Mesodermal cell (in vitro differentiated cells): ENCODE data around the gene HCRTR1.

Experiments
- H3K27ac ChIP-seq: 2 replicates; pipeline ENCODE4 v1.7.0; 2013; ENCODE audit warnings: mild to moderate bottlenecking, low read depth, low read length, moderate library complexity; ENCODE audit not compliant: severe bottlenecking
- H3K36me3 ChIP-seq: 2 replicates; pipeline ENCODE4 v1.7.1; 2013; ENCODE audit warnings: mild to moderate bottlenecking, low read length, moderate library complexity; ENCODE audit not compliant: control insufficient read depth, insufficient read depth
- H3K4me1 ChIP-seq: one replicate; pipeline ENCODE4 v1.7.1; 2013; ENCODE audit warnings: mild to moderate bottlenecking, low read length; ENCODE audit not compliant: insufficient read depth, control insufficient read depth, poor library complexity, severe bottlenecking
- H3K4me3 ChIP-seq: 2 replicates; pipeline ENCODE4 v1.7.0; 2013; ENCODE audit warnings: low read length, control low read depth, mild to moderate bottlenecking; ENCODE audit not compliant: insufficient read depth, poor library complexity, severe bottlenecking; ENCODE audit errors: extremely low read depth
- H3K9me3 ChIP-seq: 2 replicates; pipeline ENCODE4 v1.7.1; 2013; ENCODE audit warnings: mild to moderate bottlenecking, low read length, moderate library complexity; ENCODE audit not compliant: control insufficient read depth
- WGBS, 2 experiments: methylation state at CpG; one replicate each; pipeline ENCODE4 v1.1.5; 2013; ENCODE audit warnings: missing lambda C conversion rate in 2 of 2; ENCODE audit not compliant: insufficient coverage in 2 of 2; 5-methylcytosine and 5-hydroxymethylcytosine counted together

HCRTR1 gene

DNA sequence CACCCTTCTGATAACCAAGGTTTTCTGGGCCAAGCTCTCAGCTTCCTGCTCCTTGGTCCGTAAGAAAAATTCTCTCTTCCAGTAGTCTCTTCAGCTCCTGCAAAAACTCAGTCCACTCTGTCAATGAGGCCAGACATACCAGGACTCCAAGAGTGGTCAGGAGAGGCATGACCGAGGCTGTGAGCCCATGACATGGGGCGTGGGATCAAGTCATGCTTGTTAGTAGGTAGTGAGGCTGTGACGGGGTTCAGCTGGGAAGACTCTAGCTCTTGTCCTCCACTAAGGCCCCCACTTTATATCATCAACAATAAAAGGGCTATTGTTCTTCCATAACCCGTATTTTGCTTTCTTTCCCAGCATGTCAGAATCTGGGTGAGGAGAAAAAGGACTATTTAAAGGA lies 10.1 kb upstream of the HCRTR1 start:
- Histone ChIP-seq H3K4me3 (no peak overlapping the region), H3K27ac (no peak overlapping the region), H3K4me1 (no peaks in the 10 kb centered on the region), H3K36me3 (no peaks in the 10 kb centered on the region), H3K9me3 (no peaks in the 10 kb centered on the region)
- 100% methylated on average over 1 of the region's 5 CpGs for WGBS, 2 experiments

- Histone ChIP-seq H3K4me1 (no peaks in the 10 kb centered on the region), H3K36me3 (no peaks in the 10 kb centered on the region), H3K27ac (no peak overlapping the region), H3K9me3 (no peaks in the 10 kb centered on the region), H3K4me3 (no peak overlapping the region)
- WGBS, 2 experiments, result no CpG with 5 or more reads among the region's 1 CpG
Observed at GRCh38 chr1:31609514-31610118, 7.9 kb upstream of the HCRTR1 start.

DNA sequence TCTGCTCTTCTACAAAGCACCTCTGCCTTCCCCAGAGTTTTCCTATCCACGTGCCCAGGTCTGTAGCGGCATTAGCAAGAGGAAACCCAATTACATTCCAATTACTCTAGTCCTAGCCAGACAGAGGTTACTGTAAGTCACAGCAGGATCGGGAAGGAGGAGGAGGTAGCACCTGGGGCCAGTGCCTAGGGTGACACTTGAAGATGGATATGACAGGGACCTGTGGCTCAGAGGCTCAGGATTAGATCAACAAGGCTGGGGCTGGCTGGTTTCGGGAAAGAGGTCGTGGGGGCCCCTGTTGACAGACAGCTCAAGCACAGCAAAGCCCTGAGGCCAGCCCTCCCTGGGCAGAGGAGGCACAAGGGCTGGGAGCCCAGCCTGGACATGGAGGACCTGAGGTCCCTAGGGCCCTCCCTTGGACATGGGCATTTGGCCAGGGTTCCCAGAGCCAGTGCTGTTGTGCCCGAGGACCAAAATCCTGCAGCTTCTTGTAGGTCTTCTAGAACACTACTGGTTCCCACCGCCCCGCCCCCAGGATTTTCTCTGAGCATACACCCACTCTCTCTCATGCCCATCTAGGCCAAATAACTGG lies 3.0 kb upstream of the HCRTR1 start:
- Histone ChIP-seq H3K36me3 (no peaks in the 10 kb centered on the region), H3K9me3 (no peaks in the 10 kb centered on the region), H3K27ac (no peak overlapping the region), H3K4me1 (no peaks in the 10 kb centered on the region), H3K4me3 (no peak overlapping the region)
- WGBS, 2 experiments, result 76 to 83% methylated on average over 5 to 7 of the region's 8 CpGs

DNA sequence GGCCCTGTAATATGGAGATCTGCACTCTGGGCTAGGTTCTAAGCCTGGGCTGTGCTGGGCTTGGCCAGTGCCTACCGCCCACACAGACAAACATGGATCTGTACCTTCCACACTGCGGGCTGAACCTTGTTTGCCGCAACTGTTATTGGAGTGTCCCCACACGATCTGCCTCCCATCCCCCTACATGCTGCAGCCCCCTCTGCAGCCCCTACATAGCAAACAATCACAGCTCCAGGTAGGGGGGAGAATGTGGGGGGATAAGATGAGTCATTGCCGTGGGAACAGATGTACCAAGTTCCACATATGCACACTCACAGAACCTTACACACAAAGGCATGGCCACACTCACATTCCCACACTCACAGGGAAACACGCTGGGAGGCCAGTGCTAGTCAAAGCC lies 2.1 kb upstream of the HCRTR1 start:
- no peak overlapping the region for H3K27ac ChIP-seq
- 87 to 100% methylated on average over 2 to 3 of the region's 6 CpGs for WGBS, 2 experiments
- no peak overlapping the region for H3K4me3 ChIP-seq
- no peaks in the 10 kb centered on the region for H3K9me3 ChIP-seq
- H3K4me1 ChIP-seq, result no peaks in the 10 kb centered on the region
- H3K36me3 ChIP-seq, result no peaks in the 10 kb centered on the region

DNA sequence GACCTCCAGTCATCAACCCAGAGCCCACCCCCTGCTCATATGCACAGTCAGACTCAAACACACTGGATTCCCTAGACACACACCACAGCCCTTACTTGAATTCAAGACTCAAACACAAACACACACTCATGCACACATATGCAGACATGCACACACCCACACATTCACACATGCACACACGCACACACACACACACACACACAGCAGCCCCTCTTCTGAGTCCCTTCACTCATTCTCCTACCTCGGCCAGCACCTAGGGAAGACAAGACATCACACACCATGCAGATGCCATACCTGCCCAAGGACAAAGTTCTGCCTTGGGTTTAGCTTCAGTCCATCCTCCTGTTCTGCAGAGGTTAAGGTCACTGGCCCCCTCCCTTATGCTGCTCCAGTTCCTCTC lies 1.6 kb upstream of the HCRTR1 start:
- WGBS, 2 experiments, result 36 to 44% methylated on average over 2 of the region's 2 CpGs
- Histone ChIP-seq H3K27ac (no peak overlapping the region), H3K4me3 (no peak overlapping the region), H3K4me1 (no peaks in the 10 kb centered on the region), H3K9me3 (no peaks in the 10 kb centered on the region), H3K36me3 (no peaks in the 10 kb centered on the region)

GRCh38 chr1:31617916-31618746 lies 642 bp downstream of the HCRTR1 start:
- no peaks in the 10 kb centered on the region for H3K36me3 ChIP-seq
- 20 to 27% methylated on average over 24 to 35 of the region's 56 CpGs for WGBS, 2 experiments
- H3K4me1 ChIP-seq, result no peaks in the 10 kb centered on the region
- H3K4me3 ChIP-seq, result peak overlapping the region; percentile 58
- H3K27ac ChIP-seq, result no peak overlapping the region
- H3K9me3 ChIP-seq, result no peaks in the 10 kb centered on the region

- WGBS, 2 experiments, result 79 to 86% methylated on average over 20 of the region's 23 CpGs
- no peaks in the 10 kb centered on the region for H3K36me3 ChIP-seq
- no peaks in the 10 kb centered on the region for H3K9me3 ChIP-seq
Observed at GRCh38 chr1:31618916-31619846, 1.7 kb downstream of the HCRTR1 start.

DNA sequence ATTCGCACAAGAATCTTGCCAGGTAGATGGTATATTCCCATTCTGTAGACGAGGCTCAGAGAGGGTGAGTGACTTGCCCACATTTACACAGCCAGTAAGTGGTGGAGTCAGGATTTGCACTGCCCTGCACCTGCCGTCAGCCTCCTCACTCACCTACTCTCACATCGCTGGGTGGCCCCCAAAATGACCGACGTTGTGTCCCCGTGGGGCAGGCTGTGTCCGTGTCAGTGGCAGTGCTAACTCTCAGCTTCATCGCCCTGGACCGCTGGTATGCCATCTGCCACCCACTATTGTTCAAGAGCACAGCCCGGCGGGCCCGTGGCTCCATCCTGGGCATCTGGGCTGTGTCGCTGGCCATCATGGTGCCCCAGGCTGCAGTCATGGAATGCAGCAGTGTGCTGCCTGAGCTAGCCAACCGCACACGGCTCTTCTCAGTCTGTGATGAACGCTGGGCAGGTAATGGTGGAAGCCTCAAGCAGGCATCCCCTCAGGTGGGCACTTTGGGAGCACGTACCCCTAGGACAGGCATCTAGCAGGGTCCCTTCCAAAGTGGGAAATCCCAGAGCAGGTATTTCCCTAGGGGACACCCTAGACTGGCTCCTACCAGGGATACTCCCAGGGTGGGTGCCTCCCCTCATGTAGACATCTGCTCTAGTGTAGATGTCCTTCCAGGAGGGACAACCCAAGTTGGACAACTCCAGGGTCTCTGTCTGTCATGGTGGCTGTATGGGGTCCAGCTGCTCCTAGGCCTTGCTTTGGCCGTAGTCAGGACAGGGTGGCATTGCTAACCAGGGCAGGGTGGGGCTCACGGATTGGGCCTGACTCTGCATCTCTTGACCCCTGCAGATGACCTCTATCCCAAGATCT lies 3.4 kb downstream of the HCRTR1 start:
- no peak overlapping the region for H3K27ac ChIP-seq
- H3K9me3 ChIP-seq, result no peaks in the 10 kb centered on the region
- H3K4me1 ChIP-seq, result peaks cover 7% of the 10 kb centered on the region
- no peak overlapping the region for H3K4me3 ChIP-seq
- no peaks in the 10 kb centered on the region for H3K36me3 ChIP-seq
- WGBS, 2 experiments, result 93 to 96% methylated on average over 20 of the region's 20 CpGs

More at GRCh38 chr1:31618916-31619846, 1.7 kb downstream of the HCRTR1 start:
- no peak overlapping the region for H3K4me3 ChIP-seq
- H3K27ac ChIP-seq, result no peak overlapping the region
- H3K4me1 ChIP-seq, result no peaks in the 10 kb centered on the region

GRCh38 chr1:31621498-31621820 lies 4.0 kb downstream of the HCRTR1 start:
- Histone ChIP-seq H3K27ac (no peak overlapping the region), H3K4me1 (peaks cover 13% of the 10 kb centered on the region), H3K4me3 (no peak overlapping the region), H3K36me3 (no peaks in the 10 kb centered on the region), H3K9me3 (no peaks in the 10 kb centered on the region)
- WGBS, 2 experiments, result 87 to 100% methylated on average over 4 to 5 of the region's 5 CpGs
